ENCODE measurements around the gene PLEKHG4B.
A peak's percentile ranks its signal among the peaks of the same experiment; 100 is the strongest.
"Not testable (repeated sequence)": the region's sequence is repeated elsewhere in the genome, so short reads cannot be mapped to it uniquely, and the experiment has no call there.

PLEKHG4B gene

DNA sequence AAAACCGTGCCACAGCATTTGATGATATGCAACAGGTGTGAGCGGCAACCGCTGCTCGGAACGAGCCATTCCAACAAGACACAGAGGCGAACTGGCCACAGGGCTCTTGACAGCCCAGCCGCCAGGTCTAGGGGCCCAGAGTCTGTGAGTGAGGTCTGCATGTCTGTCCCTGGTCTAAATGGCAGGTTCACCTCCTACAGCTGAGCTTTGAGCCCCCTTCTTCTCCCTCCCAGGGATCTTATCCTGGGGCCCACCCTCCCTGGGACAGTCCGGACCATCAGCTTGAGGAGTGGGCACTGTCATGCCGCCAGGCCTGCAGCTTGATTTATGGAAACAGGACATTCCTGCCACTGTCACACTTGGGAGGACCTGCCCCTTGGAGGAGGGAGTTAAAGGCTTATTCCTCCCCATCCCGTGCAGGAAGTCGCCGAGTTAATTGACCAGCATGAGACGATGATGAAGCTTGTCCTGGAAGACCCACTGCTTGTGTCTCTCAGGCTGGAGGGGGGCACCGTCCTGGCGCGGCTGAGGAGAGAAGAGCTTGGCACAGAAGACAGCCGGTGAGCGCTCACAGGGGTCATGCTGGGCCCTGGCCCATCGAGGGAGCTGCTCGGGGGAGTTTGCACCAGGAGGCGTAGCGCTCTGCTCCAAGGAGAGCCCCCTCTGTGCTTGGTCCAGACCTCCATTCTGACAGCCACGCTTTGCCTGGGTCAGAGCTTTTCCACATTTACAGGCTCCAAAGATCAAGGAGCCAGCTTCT is 63.9 kb downstream of the PLEKHG4B start:
- no peak for DNase-seq (ENCODE audit: low read depth, low spot score)

GRCh38 chr5:156411-157072 is 64.6 kb downstream of the PLEKHG4B start:
- DNase-seq (ENCODE audit: low read depth, low spot score), result no peak

- no peak for DNase-seq (ENCODE audit: low read depth, low spot score)
Measured at GRCh38 chr5:157126-157715, 65.3 kb downstream of the PLEKHG4B start.

DNA sequence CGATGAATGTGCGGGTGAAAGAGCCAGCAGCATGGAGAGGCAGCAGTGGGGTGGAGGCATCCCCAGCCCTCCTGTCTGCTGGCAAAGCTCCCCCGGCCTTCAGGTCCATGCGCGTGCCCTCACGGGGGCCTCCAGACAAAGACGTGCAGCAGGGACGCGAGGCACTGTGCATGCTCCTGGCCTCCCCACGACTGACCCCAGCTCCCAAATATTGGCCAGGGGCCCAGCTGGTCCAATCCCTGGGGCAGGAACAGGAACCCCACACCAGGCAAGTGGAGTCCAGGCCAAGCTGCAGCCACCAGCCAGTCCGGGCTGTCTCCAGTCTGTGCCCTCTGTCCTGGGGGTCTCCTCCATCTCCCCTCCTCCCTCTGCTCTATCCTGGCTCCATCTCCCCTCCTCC is 65.8 kb downstream of the PLEKHG4B start:
- DNase-seq (ENCODE audit: low read depth, low spot score), result no peak

DNA sequence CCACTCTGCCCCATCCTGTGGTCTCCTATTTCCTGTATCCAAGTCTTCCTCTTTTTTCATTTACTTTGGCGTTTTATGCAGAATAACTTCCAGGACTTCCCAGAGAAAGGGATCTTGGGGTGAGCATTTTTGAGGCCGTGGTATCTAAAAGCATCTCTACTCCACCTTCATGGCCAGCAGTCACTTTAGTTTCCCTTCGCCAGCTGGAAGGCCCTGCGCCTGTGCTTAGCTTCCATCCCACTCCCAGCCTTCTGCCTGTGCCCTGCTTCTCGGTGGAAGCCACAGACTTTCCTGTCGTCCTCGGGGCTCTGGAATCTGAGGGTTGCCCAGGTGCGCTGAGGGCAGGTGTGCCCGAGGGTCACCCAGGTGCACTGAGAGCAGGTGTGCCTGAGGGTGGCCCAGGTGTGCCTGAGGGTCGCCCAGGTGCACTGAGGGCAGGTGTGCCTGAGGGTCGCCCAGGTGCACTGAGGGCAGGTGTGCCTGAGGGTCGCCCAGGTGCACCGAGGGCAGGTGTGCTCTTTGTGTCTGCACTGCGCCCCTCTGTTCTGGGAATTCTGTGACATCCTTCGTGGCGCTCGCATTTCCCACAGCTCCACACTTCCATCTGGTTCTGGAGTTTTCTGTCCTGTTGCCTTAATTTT is 67.0 kb downstream of the PLEKHG4B start:
- DNase-seq (ENCODE audit: low read depth, low spot score), result no peak

DNA sequence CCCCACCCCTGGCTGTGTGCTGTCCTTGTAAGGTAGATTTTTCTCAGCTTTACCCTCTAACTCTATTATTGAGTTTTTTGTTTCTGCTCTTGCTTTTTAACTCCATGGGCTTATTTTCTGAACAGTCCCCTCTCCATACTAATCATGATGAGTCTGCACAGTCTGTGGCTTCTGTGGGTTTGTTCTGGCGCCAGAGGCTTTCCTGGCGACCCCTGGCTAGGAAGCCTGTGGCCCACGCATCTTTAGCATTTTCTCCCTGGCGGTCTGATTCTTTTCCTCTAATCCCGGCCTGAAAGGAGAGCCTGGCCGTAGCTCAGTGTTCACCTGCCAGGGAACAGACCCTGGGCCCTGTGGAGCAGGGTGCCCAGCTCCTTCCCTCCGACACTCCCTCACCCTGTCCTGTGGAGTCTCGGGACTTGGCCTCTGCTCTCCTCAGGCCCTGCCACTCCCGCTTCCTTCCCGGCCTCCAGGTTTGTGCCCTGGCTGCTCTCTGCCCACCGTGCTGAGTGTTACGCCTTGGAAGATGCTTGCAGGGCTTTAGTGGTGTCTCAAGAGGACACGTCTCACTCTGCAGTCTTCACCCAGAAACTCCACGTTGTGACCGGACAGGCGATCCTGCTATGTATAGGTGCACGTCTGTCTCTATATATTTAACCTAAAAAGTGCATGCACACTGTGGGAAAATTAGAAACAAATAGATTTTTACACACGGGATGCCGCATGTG is 67.6 kb downstream of the PLEKHG4B start:
- DNase-seq (ENCODE audit: low read depth, low spot score), result peak; percentile 96

DNA sequence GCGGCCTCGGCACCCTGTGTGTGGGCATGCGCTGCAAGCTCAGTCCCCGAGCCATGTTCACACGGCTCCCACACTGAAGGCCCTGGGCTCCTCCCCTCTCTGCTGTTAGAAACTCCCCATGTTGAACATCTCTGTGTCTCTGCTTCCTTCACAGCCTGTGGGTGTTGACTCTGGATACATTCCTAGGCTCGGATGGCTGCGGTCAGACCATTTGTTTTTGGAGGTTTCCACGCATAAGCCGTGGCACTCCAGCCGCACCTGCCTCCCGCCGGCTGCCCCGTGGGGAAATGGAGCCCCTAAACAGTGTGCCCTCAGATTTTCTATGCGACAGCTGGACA is 68.2 kb downstream of the PLEKHG4B start:
- peak; percentile 83 for DNase-seq (ENCODE audit: low read depth, low spot score)

- no peak for DNase-seq (ENCODE audit: low read depth, low spot score)
Measured at GRCh38 chr5:160921-161802, 69.2 kb downstream of the PLEKHG4B start.

- no peak for DNase-seq (ENCODE audit: low read depth, low spot score)
Measured at GRCh38 chr5:161803-162110, 69.8 kb downstream of the PLEKHG4B start.

DNA sequence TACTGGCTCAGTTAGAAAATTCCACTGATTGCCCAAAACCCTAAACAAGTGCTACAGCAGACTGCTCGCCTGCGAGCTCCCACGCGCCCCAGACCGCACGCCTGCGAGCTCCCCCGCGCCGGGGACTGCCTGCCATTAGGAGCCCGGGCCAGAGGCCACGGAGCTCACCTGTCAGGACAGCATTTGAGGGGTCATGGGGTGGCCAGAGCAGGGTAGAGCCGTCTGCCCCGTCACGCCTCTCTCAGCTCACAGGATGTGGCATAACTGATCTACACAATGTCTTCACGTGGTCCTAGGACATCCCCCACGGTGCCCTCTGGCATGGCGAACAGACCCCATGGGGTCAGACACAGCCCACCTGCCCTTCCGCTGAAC is 70.2 kb downstream of the PLEKHG4B start:
- no peak for DNase-seq (ENCODE audit: low read depth, low spot score)

DNA sequence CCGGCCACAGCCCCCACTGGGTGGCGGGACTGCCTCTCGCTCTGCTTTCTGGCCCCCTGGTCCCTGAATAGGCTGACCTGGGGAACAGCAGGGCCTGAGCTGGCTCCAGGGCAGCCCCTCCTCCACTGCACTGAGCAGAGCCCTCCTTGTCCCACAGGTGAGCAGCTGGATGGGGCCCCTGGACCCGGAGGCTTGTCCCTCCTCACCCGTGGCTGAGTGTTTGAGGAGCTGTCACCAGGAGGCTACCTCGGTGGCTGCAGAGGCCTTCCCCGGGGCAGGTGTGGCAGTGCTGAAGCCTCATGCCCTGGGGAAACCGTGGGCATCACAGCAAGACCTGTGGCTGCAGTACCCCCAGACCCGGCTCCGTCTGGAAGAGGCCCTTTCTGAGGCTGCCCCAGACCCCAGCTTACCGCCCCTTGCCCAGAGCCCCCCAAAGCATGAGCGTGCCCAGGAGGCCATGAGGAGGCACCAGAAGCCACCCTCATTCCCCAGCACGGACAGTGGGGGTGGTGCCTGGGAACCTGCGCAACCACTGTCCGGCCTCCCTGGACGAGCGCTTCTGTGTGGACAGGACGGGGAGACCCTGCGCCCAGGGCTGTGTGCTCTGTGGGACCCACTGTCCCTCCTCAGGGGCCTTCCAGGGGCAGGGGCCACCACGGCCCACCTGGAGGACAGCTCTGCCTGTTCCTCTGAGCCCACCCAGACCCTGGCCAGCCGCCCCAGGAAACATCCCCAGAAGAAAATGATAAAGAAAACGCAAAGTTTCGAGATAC is 70.8 kb downstream of the PLEKHG4B start:
- no peak for DNase-seq (ENCODE audit: low read depth, low spot score)

GRCh38 chr5:163338-163620 is 71.3 kb downstream of the PLEKHG4B start:
- no peak for DNase-seq (ENCODE audit: low read depth, low spot score)

- DNase-seq (ENCODE audit: low read depth, low spot score), result no peak
Measured at GRCh38 chr5:163841-164240, 71.9 kb downstream of the PLEKHG4B start.

DNA sequence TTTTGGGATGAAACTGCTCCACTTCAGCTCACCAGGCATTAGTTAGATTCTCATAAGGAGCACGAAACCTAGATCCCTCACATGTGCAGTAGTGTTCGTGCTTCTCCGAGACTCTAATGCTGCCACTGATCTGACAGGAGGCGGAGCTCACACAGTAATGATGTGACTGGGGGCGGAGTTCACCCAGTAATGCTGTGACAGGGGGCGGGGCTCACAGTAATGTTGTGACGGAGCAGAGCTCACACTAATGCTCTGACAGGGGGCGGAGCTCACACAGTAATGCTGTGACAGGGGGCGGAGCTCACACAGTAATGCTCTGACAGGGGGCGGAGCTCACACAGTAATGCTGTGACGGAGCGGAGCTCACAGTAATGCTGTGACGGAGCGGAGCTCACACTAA is 72.3 kb downstream of the PLEKHG4B start:
- DNase-seq (ENCODE audit: low read depth, low spot score), result no peak

DNA sequence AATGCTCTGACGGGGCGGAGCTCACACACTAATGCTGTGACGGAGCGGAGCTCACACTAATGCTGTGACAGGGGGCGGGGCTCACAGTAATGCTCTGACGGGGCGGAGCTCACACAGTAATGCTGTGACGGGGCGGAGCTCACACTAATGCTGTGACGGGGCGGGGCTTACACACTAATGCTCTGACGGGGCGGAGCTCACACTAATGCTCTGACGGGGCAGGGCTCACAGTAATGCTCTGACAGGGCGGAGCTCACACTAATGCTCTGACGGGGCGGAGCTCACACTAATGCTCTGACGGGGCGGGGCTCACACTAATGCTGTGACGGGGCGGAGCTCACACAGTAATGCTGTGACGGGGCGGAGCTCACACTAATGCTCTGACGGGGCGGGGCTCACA is 72.8 kb downstream of the PLEKHG4B start:
- DNase-seq (ENCODE audit: low read depth, low spot score), result not testable (repeated sequence)

DNA sequence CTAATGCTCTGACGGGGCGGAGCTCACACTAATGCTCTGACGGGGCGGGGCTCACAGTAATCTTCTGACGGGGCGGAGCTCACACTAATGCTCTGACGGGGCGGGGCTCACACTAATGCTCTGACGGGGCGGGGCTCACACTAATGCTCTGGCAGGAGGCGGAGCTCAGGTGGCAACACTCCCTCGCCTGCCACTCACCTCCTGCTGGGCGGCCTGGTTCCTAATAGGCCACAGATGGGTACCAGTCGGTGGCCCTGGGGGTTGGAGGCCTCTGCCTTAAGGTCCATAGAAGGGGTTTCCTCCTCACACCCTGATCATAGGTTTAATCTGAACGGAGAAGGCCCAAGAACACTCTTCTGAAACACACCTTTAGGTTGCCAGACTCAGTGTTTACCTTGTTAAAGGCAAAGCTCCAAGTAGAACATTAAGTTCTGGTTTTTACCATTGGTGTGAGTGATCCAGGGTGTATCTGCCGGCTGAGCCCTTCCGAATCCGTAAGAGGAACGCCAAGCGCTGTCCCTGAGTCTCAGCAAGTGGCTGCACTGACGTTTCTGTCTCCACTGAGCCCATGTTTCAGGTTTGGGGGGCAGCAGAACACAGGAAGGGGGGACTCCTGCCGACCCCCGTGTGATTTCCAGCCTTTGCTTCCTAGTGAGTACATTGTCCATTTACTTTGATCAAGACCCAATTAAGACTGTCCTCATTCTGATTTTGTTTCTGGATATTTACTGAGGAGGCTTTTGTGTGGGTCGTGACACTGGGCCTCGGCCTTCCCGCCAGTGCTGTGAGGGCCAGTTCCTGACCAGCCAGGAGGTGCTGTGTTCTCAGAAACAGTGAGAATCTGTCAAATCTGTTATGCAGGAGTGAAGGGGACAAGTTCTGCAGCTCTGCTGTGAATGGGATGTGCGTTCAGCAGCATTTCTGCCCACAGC is 74.7 kb downstream of the PLEKHG4B start:
- DNase-seq (ENCODE audit: low read depth, low spot score), result no peak

DNA sequence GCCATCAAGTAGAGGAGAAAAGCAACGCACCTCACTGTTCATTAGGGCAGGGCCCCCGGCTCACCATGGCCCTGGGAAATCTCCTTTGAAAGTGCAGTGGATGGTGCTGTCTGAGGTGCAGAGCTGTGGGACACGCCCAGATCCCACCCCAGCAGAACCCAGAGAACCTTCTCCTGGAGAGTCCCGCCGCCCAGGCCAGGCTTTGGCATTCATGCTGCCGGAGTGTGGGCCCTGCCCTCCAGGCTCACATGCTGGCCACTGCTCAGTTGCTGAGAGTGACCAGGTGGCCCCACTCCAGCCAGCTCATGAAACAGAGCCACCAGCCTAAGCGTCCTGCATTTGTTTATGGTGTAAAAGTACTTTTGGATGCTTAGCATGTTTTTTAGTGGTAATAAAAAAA is 75.5 kb downstream of the PLEKHG4B start:
- DNase-seq (ENCODE audit: low read depth, low spot score), result no peak

GRCh38 chr5:167982-168660 is 76.2 kb downstream of the PLEKHG4B start:
- peak; percentile 97 for DNase-seq (ENCODE audit: low read depth, low spot score)
